ENCODE data around the gene ZNF618.
"Not testable (repeated sequence)": the region's sequence is repeated elsewhere in the genome, so short reads cannot be mapped to it uniquely, and the experiment has no call there.

Gene ZNF618

GRCh38 chr9:113992276-113992951 is 116.3 kb downstream of the ZNF618 start:
- DNase-seq: peak; percentile 20

- no peak for DNase-seq
These were observed 116.9 kb downstream of the ZNF618 start for GRCh38 chr9:113992994-113993393.

GRCh38 chr9:113993838-113994540 is 117.9 kb downstream of the ZNF618 start:
- DNase-seq: peak; percentile 58

- no peak for DNase-seq
These were observed 119.3 kb downstream of the ZNF618 start for GRCh38 chr9:113995401-113995800.

- DNase-seq: no peak
These were observed 119.9 kb downstream of the ZNF618 start for GRCh38 chr9:113995963-113996362.

- DNase-seq: no peak
These were observed 120.5 kb downstream of the ZNF618 start for GRCh38 chr9:113996531-113997001.

GRCh38 chr9:113997064-113997463 is 121.0 kb downstream of the ZNF618 start:
- not testable (repeated sequence) for DNase-seq

- no peak for DNase-seq
These were observed 121.5 kb downstream of the ZNF618 start for GRCh38 chr9:113997610-113998009.

GRCh38 chr9:113998114-113998513 is 122.0 kb downstream of the ZNF618 start:
- no peak for DNase-seq

- no peak for DNase-seq
These were observed 122.6 kb downstream of the ZNF618 start for GRCh38 chr9:113998525-113999255.

- no peak for DNase-seq
These were observed 123.3 kb downstream of the ZNF618 start for GRCh38 chr9:113999256-114000062.

GRCh38 chr9:114000063-114000454 is 124.0 kb downstream of the ZNF618 start:
- no peak for DNase-seq

GRCh38 chr9:114000671-114001409 is 124.7 kb downstream of the ZNF618 start:
- no peak for DNase-seq

GRCh38 chr9:114001410-114001685 is 125.2 kb downstream of the ZNF618 start:
- DNase-seq: no peak

- no peak for DNase-seq
These were observed 125.7 kb downstream of the ZNF618 start for GRCh38 chr9:114001794-114002261.

GRCh38 chr9:114002271-114002985 is 126.3 kb downstream of the ZNF618 start:
- DNase-seq: no peak

- DNase-seq: no peak
These were observed 126.9 kb downstream of the ZNF618 start for GRCh38 chr9:114002986-114003350.

- DNase-seq: no peak
These were observed 127.2 kb downstream of the ZNF618 start for GRCh38 chr9:114003351-114003750.

GRCh38 chr9:114003758-114004157 is 127.6 kb downstream of the ZNF618 start:
- DNase-seq: no peak

- DNase-seq: no peak
These were observed 128.2 kb downstream of the ZNF618 start for GRCh38 chr9:114004221-114004716.

GRCh38 chr9:114005371-114006154 is 129.5 kb downstream of the ZNF618 start:
- no peak for DNase-seq

Data from NCI-H2081 treated with DMSO at 0.1 percent for 48 hours (cell line).